Measurements from ENCODE around the gene ANP32A.

ANP32A gene

GRCh38 chr15:68739390-68740080, 81.2 kb downstream of the ANP32A start:
- no peak for DNase-seq

DNA sequence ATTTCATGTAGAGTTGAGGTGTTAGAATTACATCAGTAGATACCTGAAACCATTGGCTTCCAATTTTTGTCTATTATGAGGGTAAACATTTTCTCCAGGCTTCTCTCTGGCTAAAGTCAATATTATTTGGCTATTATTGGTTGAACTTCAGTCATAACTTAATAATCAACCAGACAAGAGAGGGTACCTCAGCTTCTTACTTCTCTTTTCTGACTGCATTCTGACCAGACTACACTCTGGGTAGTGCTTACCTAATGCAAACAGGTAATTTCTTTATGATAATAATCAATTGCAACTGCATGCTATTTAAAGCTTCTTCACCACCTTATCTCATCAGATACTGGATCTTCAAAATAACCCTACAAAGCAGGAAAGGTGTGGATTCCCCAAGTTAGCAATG, 85.1 kb downstream of the ANP32A start:
- no peak for DNase-seq

GRCh38 chr15:68734881-68735280, 85.8 kb downstream of the ANP32A start:
- DNase-seq = no peak

DNA sequence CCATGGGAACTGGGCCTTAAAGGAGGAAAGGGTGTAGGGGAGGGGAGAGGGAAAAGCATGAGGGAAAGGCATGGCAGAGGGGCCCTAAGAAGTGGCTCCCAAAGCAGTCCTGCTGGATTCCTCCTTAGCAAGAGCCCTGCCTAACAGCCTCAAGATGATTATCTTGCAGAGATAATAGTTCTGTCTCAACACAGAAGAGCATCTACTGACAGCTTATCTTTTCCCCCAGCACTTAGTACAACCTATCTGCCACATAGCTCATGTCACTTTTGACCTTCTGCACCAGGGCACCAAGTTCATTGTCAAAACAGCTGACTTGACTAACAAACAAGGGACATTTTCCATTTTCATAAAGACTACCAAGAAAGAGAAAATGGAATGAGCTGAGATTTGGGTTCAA, 86.3 kb downstream of the ANP32A start:
- no peak for DNase-seq

DNA sequence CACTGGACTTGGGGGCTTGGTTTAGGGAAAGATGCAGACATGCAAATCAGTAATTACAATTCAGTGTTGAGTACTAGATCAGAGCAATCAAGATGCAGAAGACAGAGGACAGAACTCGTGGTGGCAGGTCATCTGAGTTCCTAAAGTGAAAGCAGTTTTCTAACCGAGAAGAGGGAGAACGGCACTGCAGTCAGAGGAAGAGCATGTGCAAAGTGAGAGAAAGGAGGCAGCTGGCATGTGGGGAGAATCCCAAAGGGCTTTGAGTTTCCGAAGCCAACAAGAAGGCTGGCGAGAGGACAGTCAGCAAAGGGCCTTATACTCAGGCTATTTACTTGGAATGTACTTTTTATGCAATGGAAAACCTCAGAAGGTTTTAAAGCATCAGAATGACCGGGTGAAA, 87.0 kb downstream of the ANP32A start:
- no peak for DNase-seq

GRCh38 chr15:68732451-68732850, 88.2 kb downstream of the ANP32A start:
- DNase-seq = no peak

DNA sequence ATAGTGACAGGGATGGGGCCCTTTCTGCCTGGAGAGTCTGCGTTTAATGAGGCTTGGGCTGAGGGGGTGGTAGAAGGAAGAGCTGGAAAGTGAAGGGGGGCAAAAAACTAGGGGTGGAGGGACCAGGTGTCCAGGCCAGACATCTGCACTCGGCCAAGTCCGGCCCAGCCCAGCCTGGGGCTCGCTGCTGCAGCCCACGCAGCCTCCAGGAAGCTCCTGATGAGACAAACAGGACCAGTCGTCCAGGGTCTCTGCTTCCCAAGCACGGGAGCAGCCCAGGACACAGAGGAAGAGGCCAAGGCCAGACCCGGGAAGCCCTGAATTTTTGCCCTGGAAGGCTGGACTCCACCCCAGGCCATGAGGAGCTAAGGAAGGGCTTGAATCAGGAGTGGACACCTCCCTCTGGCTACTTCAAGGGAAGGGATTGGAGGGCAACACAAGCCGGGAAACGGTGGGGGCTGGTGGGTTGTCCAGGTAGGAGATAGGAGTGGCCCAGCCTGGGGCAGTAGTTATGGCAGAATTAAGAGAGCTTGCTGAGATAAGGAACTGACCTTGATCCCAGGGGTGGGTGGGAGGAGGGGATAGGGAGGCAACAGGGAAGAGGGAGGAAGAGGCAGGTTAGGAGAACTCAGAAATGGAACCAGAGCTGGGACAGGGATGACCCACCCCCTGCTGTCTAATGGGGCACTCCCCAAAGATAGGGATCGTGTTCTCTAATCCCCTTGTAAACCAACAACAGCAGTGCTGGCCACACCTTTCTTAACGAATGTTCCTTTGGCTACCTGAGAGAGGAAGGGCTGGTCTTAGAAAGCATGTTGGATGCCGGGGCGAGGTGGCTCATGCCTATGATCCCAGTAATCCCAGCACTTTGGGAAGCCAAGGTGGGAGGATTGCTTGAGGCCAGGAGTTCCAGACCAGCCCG, 89.5 kb downstream of the ANP32A start:
- DNase-seq = no peak

DNA sequence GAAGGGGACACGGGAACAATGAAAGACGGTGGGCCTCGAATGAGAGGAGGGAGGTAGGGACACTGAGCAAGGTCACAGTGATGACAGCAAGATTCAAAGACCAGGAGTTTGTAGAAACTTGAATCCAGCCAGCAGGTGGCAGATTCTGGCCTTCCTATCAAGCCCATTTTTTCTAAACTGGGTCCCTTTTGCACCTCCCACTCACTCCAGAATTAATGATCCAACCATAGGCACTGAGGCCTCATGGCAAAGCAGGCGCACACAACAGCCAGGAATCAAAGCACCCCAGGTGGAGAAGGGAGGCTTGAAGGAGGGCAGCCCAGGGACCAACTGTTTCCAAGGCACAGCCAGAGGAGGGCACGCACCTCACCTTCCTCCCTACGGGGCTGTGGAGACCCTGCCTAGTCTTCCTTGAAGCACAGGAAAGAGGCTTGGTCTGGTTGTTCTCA, 90.2 kb downstream of the ANP32A start:
- DNase-seq = peak; percentile 50

GRCh38 chr15:68729789-68730411, 90.8 kb downstream of the ANP32A start:
- peak; percentile 33 for DNase-seq
